Adrenal gland (tissue), 5 donors: Measurements from ENCODE around the gene OR56A5.

Experiments
- POLR2A ChIP-seq, 2 donors: fragments of 450-650 bp; IDR thresholded peaks; one replicate each; pipeline ENCODE4 v1.6.1; 2017; ENCODE audit warnings: antibody characterized with exemption in 2 of 2, mild to moderate bottlenecking in 2 of 2, moderate library complexity in 1 of 2
- TF ChIP-seq, protein P1 (sequence below), 6 experiments: fragments of 450-650 bp in 4 of 6; fragments of 200-600 bp in 2 of 6; sonication (generic) in 1 of 6; IDR thresholded peaks; 1 replicate in 5 of 6; 2 replicates in 1 of 6; pipeline versions ENCODE4 v1.5.1 to v1.8.0; 2016 to 2021; ENCODE audit warnings: antibody characterized with exemption in 6 of 6, mild to moderate bottlenecking in 2 of 6, moderate library complexity in 1 of 6
- donor health status: DM: no; HTN: no; CAD: no.

GRCh38 chr11:5983443-5983842, 15.1 kb upstream of the OR56A5 start:
- TF ChIP-seq, protein P1, sequence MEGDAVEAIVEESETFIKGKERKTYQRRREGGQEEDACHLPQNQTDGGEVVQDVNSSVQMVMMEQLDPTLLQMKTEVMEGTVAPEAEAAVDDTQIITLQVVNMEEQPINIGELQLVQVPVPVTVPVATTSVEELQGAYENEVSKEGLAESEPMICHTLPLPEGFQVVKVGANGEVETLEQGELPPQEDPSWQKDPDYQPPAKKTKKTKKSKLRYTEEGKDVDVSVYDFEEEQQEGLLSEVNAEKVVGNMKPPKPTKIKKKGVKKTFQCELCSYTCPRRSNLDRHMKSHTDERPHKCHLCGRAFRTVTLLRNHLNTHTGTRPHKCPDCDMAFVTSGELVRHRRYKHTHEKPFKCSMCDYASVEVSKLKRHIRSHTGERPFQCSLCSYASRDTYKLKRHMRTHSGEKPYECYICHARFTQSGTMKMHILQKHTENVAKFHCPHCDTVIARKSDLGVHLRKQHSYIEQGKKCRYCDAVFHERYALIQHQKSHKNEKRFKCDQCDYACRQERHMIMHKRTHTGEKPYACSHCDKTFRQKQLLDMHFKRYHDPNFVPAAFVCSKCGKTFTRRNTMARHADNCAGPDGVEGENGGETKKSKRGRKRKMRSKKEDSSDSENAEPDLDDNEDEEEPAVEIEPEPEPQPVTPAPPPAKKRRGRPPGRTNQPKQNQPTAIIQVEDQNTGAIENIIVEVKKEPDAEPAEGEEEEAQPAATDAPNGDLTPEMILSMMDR (IDR thresholded peaks at IDR 0.05): no peak
- TF ChIP-seq POLR2A (IDR thresholded peaks at IDR 0.05): no peak
